DND-41 (cell line): Measurements from ENCODE around the gene LPAR1.

ENCODE experiments used
- CTCF ChIP-seq: IDR thresholded peaks from 2 replicates; pipeline ENCODE4 v1.5.1; 2012; ENCODE audit warnings: borderline replicate concordance, low read length, moderate library complexity, mild to moderate bottlenecking; ENCODE audit not compliant: poor library complexity, severe bottlenecking; ENCODE audit errors: extremely low read depth
- EZH2 ChIP-seq: IDR thresholded peaks from 3 replicates; pipeline ENCODE4 v1.6.1; 2012; ENCODE audit warnings: borderline replicate concordance, low read depth, mild to moderate bottlenecking, moderate library complexity, low read length, inconsistent platforms; ENCODE audit not compliant: severe bottlenecking

- no peak for TF ChIP-seq CTCF
- TF ChIP-seq EZH2, result no peak
Measured at GRCh38 chr9:110864011-110864410, 174.3 kb downstream of the LPAR1 start.
